ENCODE measurements around the gene HABP4.

Gene HABP4

DNA sequence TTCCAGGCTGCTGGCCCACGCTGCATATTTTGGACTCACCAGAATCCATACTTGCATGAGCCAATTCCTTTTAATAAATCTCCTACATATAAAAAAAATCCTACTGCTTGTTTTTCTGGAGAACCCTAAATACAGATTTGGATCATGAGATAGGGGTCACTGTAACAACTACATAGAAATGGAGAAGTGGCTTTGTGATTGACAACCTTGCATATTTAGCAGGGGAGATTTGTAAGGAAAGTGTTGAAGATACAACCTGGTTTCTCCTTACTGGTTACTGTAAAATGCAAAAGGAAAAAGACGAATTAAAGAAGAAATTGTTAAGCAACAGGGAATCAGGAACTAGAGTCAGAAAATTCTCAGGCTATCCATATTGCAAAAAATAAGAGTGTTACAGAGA is 74.8 kb downstream of the HABP4 start:
- no peak for DNase-seq

DNA sequence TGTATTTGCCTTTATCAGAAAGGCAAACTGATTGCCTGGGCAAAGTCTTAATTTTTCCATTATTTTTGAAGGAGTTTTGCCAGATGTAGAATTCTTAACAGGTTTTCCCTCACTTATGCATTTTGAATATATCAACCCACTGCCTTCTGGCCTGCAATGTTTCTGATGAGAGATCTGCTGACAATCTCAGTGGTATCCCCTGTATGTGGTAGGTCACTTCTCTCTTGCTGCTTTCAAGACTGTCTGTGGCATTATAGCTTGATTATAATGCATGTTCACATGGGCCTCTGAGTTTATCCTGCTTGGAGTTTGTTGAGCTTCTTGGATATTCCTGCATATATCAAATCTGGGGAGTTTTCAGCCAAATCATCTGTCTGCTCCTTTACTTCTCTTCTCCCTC is 82.2 kb downstream of the HABP4 start:
- DNase-seq: no peak

DNA sequence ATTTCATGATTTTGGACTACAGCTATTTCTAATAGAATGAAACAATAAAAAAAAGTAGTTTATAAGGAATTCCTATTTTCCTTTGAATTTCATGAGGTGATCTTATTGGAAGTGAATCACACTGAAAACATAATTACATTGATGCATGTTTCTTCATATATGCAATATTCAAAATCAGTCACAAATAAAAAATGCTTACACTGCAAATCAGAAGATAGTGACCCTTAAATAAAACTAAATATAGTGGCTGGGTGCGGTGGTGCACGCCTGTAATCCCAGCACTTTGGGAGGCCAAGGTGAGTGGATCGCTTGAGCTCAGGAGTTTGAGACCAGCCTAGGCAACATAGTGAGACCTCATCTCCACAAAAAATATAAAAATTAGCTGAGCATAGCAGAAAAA is 90.1 kb downstream of the HABP4 start:
- DNase-seq: no peak
